Ramos (cell line): Measurements from ENCODE around the gene ZNF746.

Source experiments
- in situ Hi-C: fragments of 300-500 bp; cut with MboI; formaldehyde crosslinking; loops from one replicate; pipeline ENCODE4 v1.14.3; 2022; ENCODE audit warnings: low sequenced_read_pairs; ENCODE audit not compliant: unreplicated experiment

ZNF746 gene

DNA sequence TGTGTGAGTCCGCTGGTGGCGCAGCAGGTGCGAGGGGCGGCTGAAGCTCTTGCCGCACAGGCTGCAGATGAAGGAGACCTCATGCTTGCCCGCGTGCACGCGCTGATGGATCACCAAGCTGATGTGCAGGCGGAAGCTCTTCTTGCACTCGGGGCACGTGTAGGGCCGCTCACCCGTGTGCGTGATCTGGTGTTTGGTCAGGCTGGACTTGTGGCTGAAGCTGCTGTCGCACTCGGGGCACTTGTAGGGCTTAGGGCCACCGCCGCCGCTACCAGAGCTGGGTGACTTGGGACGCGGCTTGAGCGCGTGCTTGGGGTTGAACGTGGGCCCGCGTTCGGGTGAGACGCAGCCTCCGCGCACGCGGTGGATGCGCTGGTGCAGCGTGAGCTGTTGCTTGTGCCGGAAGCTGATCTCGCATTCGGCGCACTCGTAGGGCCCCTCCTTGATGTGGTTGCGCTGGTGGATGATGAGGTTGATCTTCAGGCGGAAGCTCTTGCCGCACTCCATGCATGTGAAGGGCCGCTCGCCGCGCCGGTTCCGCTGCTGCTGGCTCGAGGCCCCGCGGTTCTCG is 65.4 kb downstream of the ZNF746 start:
- in situ Hi-C loops, result no loop called here

DNA sequence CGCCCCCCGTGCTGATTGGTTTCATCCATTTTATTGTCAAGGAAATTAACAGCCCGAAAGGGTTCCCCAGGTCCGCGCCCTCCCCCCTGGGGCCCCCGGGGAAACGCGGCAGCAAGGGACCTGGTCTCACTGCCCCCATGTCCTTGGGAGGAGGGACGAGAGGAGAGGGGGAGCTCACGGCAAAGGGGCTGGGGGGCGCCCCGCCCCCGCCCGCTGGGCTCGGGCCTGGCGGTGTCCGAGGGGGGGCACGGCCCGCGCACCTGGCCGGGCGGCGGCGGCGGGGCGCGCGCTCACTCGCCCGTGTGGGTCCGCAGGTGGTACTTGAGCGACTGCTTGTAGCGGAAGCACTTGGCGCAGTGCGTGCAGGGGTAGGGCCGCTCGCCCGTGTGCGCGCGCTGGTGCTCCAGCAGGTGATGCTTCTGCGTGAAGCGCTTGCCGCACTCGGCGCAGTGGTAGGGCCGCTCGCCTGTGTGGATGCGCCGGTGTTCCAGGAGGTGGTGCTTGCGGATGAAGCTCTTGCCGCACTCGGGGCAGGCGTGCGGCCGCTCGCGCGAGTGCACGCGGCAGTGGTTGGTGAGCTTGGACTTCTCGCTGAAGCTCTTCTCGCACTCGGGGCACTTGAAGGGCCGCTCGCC is 66.0 kb downstream of the ZNF746 start:
- in situ Hi-C loops, result no loop called here

DNA sequence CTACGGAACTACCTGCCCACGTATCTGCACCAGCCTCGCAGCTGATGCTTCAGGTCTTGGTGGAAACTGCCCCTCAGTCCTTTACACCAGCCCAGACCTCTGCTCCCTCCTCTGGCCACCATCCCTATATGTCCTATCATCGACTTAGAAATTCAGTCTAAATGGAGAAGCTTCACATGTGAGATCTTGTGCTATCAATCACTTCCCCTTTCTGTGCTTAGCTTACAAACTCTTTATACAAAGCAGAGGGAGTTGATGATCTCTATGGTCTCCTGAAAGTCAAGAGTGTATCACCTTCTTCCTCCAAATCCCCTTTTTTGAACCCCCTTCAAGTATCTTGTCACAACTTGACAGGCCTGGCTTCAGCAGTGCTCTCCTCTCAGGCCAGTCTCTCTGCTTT is 67.4 kb downstream of the ZNF746 start:
- in situ Hi-C loops, result no loop called here

DNA sequence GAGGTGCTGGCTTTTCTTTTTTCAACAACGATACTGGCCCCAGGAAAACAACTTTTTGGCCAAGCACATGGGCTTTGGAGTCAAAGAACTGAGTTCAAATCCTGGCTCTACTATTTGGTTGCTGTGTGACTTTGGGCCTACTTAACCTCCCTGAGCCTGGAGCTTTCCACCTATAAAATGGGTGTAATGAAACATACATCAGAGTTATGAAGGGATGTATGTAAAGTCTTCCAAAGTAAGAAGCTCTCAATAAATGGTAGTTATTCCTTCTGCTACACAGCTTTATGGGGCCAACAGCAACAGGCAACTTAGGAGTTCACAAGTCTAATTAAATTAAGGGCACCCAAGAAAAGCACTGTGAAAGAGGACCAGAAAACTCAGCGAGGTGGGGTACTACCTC is 69.7 kb downstream of the ZNF746 start:
- in situ Hi-C loops, result no loop called here

DNA sequence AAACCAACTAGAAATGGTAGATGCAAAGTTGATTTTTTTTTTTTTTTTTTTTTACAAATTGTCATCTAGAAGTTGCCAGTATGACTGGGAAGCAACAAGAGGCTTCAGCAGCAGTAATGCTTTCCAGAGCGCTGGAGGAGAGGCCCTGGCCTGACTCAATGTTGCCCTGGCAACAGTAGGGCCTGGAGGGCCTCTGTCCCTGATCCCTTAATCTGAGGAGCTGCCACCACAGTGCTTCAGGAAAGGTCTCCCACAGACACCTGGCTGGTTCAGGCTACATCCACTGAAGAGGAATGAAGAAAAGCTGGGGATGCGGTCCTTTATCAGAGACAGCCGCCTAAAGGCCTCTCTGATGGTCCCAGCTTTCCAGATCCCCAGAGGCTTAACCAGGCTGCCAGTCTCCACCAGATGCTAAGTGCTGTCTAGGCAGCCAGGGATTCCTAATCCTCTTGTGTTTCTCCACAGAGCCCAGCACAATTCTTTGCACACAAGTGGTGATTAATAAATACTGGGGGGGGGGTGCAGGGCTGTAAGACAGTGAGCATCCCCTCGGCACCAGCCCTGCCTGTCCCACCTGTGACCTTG is 70.4 kb downstream of the ZNF746 start:
- in situ Hi-C loops, result no loop called here

DNA sequence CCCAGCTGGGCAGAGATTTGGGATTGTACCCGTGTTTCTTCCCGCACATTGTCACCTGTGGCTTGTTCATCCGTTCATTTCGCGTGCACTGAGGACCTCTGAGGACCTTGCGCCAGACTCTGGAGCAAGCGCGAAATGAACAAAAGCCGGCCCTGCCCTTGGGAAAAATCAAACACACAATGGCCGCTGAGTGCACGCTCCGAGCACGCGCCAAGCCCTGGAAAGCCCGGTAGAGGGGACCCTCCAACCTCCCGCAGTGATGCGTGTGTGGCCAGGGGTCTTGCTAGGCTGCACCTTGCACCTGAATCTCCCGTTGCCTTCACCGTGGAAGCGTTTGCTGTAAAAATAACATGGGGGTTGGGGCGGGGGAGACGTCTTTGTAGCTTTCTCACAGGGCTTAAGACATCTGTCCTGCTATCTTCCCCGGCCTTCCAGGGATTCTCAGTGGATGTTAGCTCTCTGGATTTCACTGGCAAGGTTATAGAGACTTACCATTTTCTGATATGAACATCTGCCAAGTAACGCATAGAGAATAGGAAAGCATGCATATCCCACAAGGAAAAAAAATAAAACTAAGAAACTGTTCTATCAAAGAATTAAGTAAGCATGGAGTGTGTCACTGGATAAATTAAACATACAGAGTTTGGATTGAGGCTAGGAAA is 74.0 kb downstream of the ZNF746 start:
- in situ Hi-C loops, result no loop called here

DNA sequence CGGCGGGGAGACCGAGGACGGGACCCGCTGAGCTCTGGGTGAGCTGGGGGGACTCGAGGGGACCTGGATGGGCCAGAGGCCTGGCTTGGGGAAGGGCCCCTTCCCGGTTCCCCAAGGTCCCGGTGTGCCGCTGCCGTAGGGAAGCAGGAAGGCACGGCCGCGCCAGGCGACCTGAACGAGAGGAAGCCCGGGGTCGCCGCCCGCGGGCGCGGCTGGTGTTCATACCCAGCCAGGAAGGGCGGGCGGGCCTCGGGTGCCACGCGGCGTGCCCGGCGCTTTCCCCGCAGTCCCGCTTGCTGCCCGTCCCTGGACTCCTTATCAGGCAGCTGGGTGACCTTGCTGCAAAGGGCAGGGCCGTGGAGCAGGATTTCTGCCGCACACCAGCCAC is 74.7 kb downstream of the ZNF746 start:
- in situ Hi-C loops, result no loop called here
